ENCODE data around the gene TMC4. TPM values are rescaled to one million over a fixed set of nuclear protein-coding genes. Genes with fewer than 3 reads are reported as not detected.
A peak's percentile ranks its signal among the peaks of the same experiment; 100 is the strongest.

The TMC4 gene
- total and polyA plus RNA-seq, 7 donors = 0.66 to 55.4 (median 13.9) TPM; not detected in 2

GRCh38 chr19:54190503-54191010, 17.6 kb upstream of the TMC4 start:
- peak overlapping the region; percentile 54 to 95 (median 88) for H3K4me3 ChIP-seq
- H3K9me3 ChIP-seq = no peaks in the 10 kb centered on the region
- TF ChIP-seq EP300 (IDR thresholded peaks at IDR 0.05) (peak in 1 of 4 donors; percentile 71), POLR2A (IDR thresholded peaks at IDR 0.05) (no peak)
- intact Hi-C loops (cut with DNase I) = loop anchor here (10.0 kb wide), 1 partner anchor 924 kb away; the partner anchor contains the start of gene PPP1R12C
- WGBS, 2 donors = 0% methylated on average over 56 of the region's 56 CpGs
- DNase-seq = peak; percentile 100
- peaks cover 0 to 28% (median 26%) of the 10 kb centered on the region in 4 donors for H3K4me1 ChIP-seq
- peaks cover 0 to 29% (median 4%) of the 10 kb centered on the region in 4 donors for H3K36me3 ChIP-seq
- H3K27ac ChIP-seq = peak overlapping the region; percentile 94 to 99 (median 98)
- no peaks in the 10 kb centered on the region for H3K27me3 ChIP-seq

GRCh38 chr19:54189735-54190502, 17.0 kb upstream of the TMC4 start:
- Histone ChIP-seq H3K4me3 (peak overlapping the region; percentile 62 to 95 (median 88)), H3K4me1 (peaks cover 0 to 28% (median 26%) of the 10 kb centered on the region in 4 donors), H3K36me3 (peaks cover 0 to 29% (median 4%) of the 10 kb centered on the region in 4 donors), H3K27me3 (no peaks in the 10 kb centered on the region), H3K27ac (peak overlapping the region; percentile 94 to 99 (median 98)), H3K9me3 (no peaks in the 10 kb centered on the region)
- intact Hi-C loops (cut with DNase I) = loop anchor here (2.0 to 10.0 kb wide), 3 partner anchors 21 to 925 kb away; partner anchors contain the start of gene PPP1R12C
- TF ChIP-seq POLR2AphosphoS5 (IDR thresholded peaks at IDR 0.05) (peak; percentile 6 to 89 (median 80)), EP300 (IDR thresholded peaks at IDR 0.05) (peak in 1 of 4 donors; percentile 7), CTCF (IDR thresholded peaks at IDR 0.05) (no peak), POLR2A (IDR thresholded peaks at IDR 0.05) (peak; percentile 41 to 49)
- peak; percentile 100 for DNase-seq
- 0% methylated on average over 65 of the region's 65 CpGs for WGBS, 2 donors

- peak in 1 of 4 donors; percentile 19 for TF ChIP-seq EP300 (IDR thresholded peaks at IDR 0.05)
- peak; percentile 60 to 86 (median 72) for TF ChIP-seq POLR2AphosphoS5 (IDR thresholded peaks at IDR 0.05)
- TF ChIP-seq CTCF (IDR thresholded peaks at IDR 0.05) = peak in 2 of 4 experiments; percentile 27 to 30
- peak in 1 of 2 donors; percentile 44 for TF ChIP-seq POLR2A (IDR thresholded peaks at IDR 0.05)
- Histone ChIP-seq H3K9me3 (no peaks in the 10 kb centered on the region), H3K36me3 (peaks cover 0 to 28% (median 4%) of the 10 kb centered on the region in 4 donors), H3K4me1 (peaks cover 0 to 28% (median 26%) of the 10 kb centered on the region in 4 donors), H3K4me3 (peak within 1 kb of the TSS; percentile 62 to 95 (median 88)), H3K27me3 (no peaks in the 10 kb centered on the region), H3K27ac (peak within 1 kb of the TSS; percentile 94 to 99 (median 98))
- DNase-seq = no peak
- WGBS, 2 donors = 0% methylated on average over 64 of the region's 64 CpGs
- intact Hi-C loops (cut with DNase I) = loop anchor here (2.0 to 5.0 kb wide), 2 partner anchors 20 to 43 kb away; no protein-coding TSS in a partner anchor
Observed at GRCh38 chr19:54189145-54189734, 16.3 kb upstream of the TMC4 start, which contains the start of gene MBOAT7. MBOAT7 (minus strand) TSS chr19:54189580; CDS start chr19:54188508, 1,072 bp downstream.

GRCh38 chr19:54188215-54188871, 15.4 kb upstream of the TMC4 start:
- intact Hi-C loops (cut with DNase I) = loop anchor here (2.0 to 5.0 kb wide), 2 partner anchors 20 to 44 kb away; no protein-coding TSS in a partner anchor

More at GRCh38 chr19:54188215-54188871, 15.4 kb upstream of the TMC4 start:
- Histone ChIP-seq H3K27me3 (no peaks in the 10 kb centered on the region), H3K9me3 (no peaks in the 10 kb centered on the region), H3K27ac (peak overlapping the region; percentile 94 to 99 (median 98)), H3K4me3 (peak overlapping the region in 3 of 4 donors; percentile 85 to 95 (median 91)), H3K36me3 (peaks cover 0 to 21% (median 3%) of the 10 kb centered on the region in 4 donors), H3K4me1 (peaks cover 0 to 28% (median 26%) of the 10 kb centered on the region in 4 donors)
- no peak for TF ChIP-seq POLR2A (IDR thresholded peaks at IDR 0.05)
- no peak for TF ChIP-seq CTCF (IDR thresholded peaks at IDR 0.05)
- TF ChIP-seq EP300 (IDR thresholded peaks at IDR 0.05) = no peak
- TF ChIP-seq POLR2AphosphoS5 (IDR thresholded peaks at IDR 0.05) = no peak
- WGBS, 2 donors = 15% methylated on average over 12 of the region's 12 CpGs
- no peak for DNase-seq

Measured in sigmoid colon (tissue), 7 donors.